PFSK-1 (cell line): Measurements from ENCODE around the gene TNS3.
A peak's percentile ranks its signal among the peaks of the same experiment; 100 is the strongest.

Source experiments
- FOXP2 ChIP-seq: optimal IDR thresholded peaks from 2 replicates; pipeline ENCODE3; 2011; ENCODE audit warnings: borderline replicate concordance, control low read depth, inconsistent platforms; ENCODE audit not compliant: insufficient read depth; ENCODE audit errors: extremely low read length, extremely low read depth
- POLR2AphosphoS5 ChIP-seq: IDR thresholded peaks from 2 replicates; pipeline ENCODE4 v1.6.1; 2012; ENCODE audit warnings: low read depth, mild to moderate bottlenecking, control low read depth, low read length, moderate library complexity
- SIN3A ChIP-seq: IDR thresholded peaks from 2 replicates; pipeline ENCODE4 v1.6.1; 2012; ENCODE audit warnings: mild to moderate bottlenecking, low read length, moderate library complexity, borderline replicate concordance; ENCODE audit not compliant: insufficient read depth
- TAF1 ChIP-seq: IDR thresholded peaks from 2 replicates; pipeline ENCODE4 v1.6.1; 2012; ENCODE audit warnings: low read length, control low read depth, borderline replicate concordance; ENCODE audit not compliant: insufficient read depth
- TF ChIP-seq, protein P1 (sequence below), 2 experiments: IDR thresholded peaks; 2 replicates each; pipeline versions ENCODE4 v1.6.1 to v1.8.0; 2011 to 2012; ENCODE audit warnings: low read depth in 2 of 2, low read length in 2 of 2, control low read depth in 1 of 2, inconsistent platforms in 1 of 2, mild to moderate bottlenecking in 1 of 2, moderate library complexity in 1 of 2; ENCODE audit not compliant: insufficient read depth in 1 of 2

TNS3 gene

GRCh38 chr7:47490501-47491265 lies 91.2 kb downstream of the TNS3 start:
- TF ChIP-seq FOXP2: no peak
- TF ChIP-seq, protein P1, sequence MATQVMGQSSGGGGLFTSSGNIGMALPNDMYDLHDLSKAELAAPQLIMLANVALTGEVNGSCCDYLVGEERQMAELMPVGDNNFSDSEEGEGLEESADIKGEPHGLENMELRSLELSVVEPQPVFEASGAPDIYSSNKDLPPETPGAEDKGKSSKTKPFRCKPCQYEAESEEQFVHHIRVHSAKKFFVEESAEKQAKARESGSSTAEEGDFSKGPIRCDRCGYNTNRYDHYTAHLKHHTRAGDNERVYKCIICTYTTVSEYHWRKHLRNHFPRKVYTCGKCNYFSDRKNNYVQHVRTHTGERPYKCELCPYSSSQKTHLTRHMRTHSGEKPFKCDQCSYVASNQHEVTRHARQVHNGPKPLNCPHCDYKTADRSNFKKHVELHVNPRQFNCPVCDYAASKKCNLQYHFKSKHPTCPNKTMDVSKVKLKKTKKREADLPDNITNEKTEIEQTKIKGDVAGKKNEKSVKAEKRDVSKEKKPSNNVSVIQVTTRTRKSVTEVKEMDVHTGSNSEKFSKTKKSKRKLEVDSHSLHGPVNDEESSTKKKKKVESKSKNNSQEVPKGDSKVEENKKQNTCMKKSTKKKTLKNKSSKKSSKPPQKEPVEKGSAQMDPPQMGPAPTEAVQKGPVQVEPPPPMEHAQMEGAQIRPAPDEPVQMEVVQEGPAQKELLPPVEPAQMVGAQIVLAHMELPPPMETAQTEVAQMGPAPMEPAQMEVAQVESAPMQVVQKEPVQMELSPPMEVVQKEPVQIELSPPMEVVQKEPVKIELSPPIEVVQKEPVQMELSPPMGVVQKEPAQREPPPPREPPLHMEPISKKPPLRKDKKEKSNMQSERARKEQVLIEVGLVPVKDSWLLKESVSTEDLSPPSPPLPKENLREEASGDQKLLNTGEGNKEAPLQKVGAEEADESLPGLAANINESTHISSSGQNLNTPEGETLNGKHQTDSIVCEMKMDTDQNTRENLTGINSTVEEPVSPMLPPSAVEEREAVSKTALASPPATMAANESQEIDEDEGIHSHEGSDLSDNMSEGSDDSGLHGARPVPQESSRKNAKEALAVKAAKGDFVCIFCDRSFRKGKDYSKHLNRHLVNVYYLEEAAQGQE (IDR thresholded peaks at IDR 0.05; ENCODE audit: insufficient read depth in 1 of 2, low read depth in 2 of 2, low read length in 2 of 2): no peak
- TF ChIP-seq SIN3A: no peak
- no peak for TF ChIP-seq TAF1
- no peak for TF ChIP-seq POLR2AphosphoS5

DNA sequence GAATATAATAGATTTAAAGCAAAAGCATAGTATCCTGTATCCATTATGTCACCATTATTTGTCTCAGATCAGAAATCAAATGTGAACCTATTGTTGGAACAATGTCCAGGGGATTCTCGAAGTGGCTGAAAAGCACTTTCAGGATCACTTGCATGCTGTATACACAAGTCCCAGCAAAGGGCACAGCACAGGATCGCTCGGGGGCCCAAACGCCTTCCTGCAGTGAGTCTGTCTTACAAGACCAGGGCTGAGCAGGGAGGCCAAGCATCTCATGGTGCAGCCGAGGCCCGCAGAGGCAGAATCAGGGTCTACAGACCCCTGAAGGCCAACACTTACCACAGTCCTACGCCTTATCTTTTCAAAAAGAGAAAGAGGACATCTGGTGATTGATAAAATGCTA lies 92.3 kb downstream of the TNS3 start:
- TF ChIP-seq SIN3A (no peak), TAF1 (no peak), FOXP2 (no peak), POLR2AphosphoS5 (no peak)
- TF ChIP-seq, protein P1 (IDR thresholded peaks at IDR 0.05; ENCODE audit: insufficient read depth in 1 of 2, low read depth in 2 of 2, low read length in 2 of 2): no peak

DNA sequence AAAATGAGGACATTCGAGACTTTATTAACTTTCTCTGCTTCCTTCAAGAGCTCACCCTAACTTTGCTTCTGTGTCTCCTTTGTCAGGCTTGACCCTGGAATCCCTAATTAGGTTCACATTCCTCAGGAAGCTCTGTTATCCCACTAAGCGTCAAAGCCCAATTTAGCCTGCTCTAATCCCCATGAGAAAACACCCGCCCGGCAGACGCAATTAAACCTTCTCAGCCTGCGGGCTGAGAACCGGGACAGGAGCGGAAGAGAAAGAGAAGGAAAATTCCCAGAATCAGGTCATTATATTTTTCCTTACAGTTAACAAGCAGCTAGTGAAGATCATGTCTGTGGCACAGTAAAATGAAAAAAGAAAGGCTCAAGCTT lies 93.0 kb downstream of the TNS3 start:
- TF ChIP-seq SIN3A: no peak
- TF ChIP-seq POLR2AphosphoS5: 0 out of 2 replicates have a peak, but pooled peaks have one; percentile 22

GRCh38 chr7:47488201-47488968 lies 93.5 kb downstream of the TNS3 start:
- TF ChIP-seq, protein P1 (IDR thresholded peaks at IDR 0.05; ENCODE audit: insufficient read depth in 1 of 2, low read depth in 2 of 2, low read length in 2 of 2): no peak
- TF ChIP-seq SIN3A (no peak), POLR2AphosphoS5 (no peak), FOXP2 (no peak), TAF1 (no peak)

DNA sequence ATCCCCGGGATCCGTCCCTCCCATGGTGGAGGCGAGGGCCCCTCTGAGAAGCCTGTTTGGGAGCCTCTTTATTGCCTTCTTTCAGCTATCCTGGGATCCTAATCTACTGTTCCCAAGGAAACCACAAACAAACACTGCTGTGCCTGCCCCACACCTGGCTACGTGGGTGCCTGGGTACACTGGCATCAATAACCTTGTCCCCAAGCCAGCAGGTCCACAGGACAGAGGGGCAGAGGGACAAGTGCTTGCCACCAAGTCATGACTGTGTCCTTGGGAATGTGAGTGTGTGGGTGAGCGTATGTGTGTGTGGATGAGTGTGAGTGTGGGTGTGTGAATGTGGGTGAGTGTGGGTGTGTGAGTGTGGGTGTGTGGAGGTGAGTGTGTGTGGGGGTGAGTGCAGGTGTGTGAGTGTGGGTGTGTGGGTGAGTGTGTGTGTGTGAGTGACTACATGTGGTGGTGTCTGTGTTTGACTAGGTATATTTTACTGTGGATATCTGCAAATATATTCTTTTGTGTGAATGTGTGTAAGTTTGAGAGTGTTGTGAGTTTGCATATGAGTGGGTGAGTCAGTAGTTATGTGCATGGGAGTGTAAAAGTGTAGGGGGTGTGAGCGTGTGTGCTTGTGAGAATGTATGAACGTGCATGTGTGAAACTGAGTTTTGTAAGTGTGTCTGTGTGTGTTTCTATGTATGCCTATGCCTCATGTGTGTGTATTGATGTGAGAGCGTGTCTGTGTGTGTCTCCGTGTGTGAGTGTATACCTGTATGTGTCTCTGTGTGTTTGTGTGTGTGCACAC lies 96.1 kb downstream of the TNS3 start:
- TF ChIP-seq, protein P1 (IDR thresholded peaks at IDR 0.05; ENCODE audit: insufficient read depth in 1 of 2, low read depth in 2 of 2, low read length in 2 of 2): no peak
- TF ChIP-seq SIN3A: no peak
